NOMO-1 (cell line): ENCODE measurements around the gene EPC2.
A peak's percentile ranks its signal among the peaks of the same experiment; 100 is the strongest.

ENCODE experiments used
- DNase-seq, 2 experiments: peaks; one replicate each; lab custom pipeline; 2025; ENCODE audit not compliant: unreplicated experiment in 2 of 2; lab: John Stamatoyannopoulos, UW

EPC2 gene

DNA sequence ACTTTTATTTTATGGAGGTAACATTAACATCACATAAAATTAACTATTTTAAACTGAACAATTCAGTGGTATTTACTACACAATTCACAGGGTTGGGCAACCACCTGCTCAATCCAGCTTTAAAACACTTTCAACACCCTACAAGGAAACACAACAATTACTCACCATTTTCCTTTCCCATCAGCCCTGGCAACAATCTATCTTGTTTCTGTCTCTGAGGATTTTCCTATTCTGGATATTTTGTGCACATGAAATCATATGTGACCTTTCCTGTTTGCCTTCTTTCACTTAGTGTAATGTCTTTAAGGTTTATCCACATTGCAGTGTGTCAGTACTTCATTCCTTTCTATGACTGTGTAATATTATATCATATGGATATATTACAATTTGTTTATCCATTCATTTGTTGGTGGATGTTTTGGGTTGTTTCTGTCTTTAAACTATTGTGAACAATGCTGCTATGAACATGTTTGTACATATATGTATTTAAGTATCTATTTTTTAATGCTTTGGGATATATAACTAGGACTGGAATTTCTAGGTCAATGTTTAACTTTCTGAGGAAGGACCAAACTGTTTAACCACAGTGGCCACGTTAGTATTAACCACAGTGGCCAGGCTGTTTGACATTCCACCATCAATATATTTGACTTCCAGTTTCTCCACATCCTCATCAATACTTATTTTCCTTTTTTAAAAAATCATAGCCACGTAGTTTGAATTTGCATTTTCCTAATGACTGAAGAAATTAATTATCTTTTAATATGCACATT, 158.1 kb downstream of the EPC2 start:
- DNase-seq, result no peak

GRCh38 chr2:148810081-148810480, 165.5 kb downstream of the EPC2 start:
- DNase-seq, result no peak

DNA sequence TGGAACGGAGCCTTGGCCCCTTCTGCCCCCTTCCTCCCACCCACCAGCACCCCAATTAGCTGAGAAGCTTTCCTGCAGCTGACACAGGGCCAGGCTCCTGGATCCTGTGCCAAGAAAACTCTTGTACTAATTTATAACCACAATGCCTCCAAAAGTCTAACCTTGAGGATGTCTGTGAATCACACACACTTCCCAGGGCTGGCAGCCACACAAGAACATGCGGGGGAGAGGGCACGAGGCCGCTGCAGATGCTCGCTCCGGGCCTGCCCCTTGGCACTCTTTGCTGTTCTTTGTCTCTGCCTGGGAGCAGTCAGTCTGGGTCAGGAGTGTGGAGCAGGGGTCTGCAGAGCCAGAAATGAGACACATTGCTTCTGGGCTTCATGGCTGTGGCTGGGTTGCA, 167.8 kb downstream of the EPC2 start:
- no peak for DNase-seq

DNA sequence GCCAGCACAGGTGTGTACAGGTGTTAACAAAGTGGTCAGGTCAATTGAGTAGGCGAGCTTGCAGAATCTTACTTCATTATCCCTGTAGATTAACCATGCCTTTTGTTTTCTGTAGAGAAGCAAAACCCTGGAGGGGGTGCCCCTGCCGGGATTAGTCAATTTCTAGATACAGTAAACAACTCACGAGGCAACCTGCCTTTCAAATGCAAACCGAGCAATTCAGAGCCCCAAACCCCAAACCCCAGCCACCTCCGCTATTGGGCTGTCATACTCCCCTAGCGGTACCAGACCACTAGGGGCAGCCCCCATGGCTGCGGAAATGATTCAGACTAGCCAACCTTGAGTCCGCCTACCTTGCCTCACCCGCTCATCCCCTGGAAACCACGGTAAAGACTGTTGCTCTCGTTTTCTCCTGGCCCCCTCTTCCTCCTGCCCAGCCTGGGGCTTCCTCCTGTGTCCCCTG, 169.1 kb downstream of the EPC2 start:
- no peak for DNase-seq

DNA sequence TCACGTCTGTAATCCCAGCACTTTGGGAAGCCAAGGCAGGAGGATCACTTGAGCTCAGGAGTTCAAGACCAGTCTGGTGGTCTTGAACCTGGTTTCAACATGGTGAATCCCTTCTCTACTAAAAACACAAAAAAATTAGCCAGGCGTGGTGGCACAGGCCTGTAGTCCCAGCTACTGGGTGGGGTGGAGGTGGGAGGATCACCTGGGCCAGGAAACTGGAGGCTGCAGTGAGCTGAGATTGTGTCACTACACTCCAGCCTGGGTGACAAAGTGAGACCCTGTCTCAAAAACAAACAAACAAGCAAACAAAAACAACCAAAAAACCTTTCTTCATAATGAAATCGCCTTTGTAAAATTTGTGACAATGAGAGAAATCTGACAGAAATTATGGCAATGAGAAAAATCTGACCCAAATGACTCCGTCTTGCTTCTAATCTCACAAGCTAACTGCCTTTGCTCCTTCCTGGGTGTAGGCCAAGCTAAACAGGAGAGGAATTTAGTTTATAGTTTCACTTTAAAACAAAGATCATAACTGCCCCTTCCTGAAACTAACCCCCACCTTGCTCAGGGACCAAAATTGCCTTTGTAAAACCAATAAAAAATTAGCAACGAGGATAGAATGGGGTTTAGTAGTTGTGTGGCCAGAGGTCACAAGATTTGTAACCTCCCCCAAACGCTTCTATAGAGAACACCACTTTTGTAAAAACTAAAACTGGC, 169.8 kb downstream of the EPC2 start:
- DNase-seq, result no peak

DNA sequence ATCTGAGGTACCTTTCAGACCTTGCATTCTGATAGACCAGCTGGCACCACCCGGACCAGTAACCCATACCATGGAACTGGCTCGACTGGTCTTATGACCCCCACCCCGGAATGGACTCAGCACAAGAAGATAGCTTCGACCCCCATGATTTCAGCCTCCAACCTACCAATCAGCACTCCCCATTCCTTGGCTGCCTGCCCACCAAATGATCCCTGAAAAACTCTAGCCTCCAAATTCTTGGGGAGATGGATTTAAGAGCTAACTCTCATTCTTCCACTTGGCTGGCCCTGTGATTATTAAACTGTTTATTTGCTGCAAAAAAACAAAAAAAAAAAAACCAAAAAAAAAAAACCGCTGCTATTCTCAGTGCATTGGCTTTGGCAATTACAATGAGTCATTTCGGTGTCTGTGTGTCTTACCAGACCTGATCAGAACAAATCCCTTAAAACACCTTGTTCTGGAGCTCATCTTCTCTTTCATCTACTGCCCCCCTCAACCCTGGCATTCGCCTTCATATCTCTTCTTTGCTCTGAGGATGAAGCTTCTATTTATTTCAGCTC, 170.4 kb downstream of the EPC2 start:
- peak in 1 of 2 experiments; percentile 5 for DNase-seq

DNA sequence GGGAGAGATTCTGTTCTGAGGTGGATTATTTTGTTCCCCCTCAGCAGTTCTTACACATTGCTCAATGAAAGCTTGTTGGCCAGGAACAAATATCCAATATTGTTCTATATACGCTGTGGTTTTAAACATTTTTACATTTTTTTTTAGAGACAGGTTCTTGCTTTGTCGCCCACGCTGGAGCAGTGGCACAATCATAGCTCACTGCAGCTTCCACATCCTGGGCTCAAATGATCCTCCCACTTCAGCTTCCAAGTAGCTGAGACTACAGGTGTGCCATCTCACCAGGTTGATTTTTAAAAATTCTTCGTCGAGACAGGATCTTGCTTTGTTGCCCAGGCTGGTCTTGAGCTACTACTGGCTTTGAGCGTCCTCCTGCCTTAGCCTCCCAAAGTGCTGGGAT, 171.6 kb downstream of the EPC2 start:
- no peak for DNase-seq

GRCh38 chr2:148817210-148817708, 172.7 kb downstream of the EPC2 start:
- DNase-seq, result no peak

DNA sequence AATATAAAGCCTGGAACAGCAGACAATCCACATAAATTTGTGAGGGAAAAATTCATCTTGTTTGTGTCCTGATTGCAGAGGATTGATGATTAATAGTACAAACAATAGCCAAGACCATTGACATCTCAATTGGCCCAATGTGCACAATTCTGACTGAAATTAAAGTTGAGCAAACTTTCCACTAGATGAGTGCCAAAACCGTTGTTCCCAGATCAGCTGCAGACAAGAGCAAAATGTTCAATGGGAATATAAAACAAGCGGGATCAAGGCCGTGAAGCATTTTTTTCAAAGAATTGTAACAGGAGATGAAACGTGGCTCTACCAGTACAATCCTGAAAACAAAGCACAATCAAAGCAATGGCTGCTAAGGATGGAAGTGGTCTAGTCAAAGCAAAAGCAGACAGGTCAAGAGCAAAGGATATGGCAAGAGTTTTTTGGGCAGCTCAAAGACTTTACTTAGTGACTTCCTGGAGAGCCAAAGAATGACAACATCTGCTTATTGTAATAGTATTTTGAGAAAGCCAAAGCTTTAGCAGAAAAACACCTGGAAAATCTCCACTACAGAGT, 174.6 kb downstream of the EPC2 start:
- DNase-seq, result no peak

DNA sequence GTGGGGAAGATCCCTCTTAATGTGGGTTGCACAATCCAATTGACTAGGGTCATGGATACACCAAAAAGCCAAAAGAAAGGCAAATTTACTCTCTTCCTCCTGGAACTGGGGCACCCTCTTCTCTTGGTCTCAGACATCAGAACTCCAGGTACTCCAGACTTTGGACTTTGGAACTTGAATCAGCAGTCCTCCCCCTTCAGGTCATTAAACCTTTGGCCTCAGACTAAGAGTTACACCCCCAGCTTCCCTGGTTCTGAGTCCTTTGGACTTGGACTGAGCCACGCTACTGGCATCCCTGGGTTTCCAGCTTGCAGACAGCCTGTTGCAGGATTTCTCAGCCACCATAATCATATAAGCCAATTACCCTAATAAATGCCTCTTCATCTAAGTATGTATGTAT, 179.6 kb downstream of the EPC2 start:
- no peak for DNase-seq

GRCh38 chr2:148826791-148827190, 182.2 kb downstream of the EPC2 start:
- DNase-seq, result no peak

GRCh38 chr2:148828941-148829340, 184.4 kb downstream of the EPC2 start:
- DNase-seq, result no peak

GRCh38 chr2:148829618-148830017, 185.1 kb downstream of the EPC2 start:
- DNase-seq, result no peak

- no peak for DNase-seq
Observed at GRCh38 chr2:148832637-148833036, 188.1 kb downstream of the EPC2 start.
